ENCODE measurements around the gene RUNX2. TPM values are rescaled to one million over a fixed set of nuclear protein-coding genes. Genes with fewer than 3 reads are reported as not detected.
"Not testable (repeated sequence)": the region's sequence is repeated elsewhere in the genome, so short reads cannot be mapped to it uniquely, and the experiment has no call there.

RUNX2 gene
- total RNA-seq, 3 donors from 2014 or later, result 2.0 to 4.4 (median 3.4) TPM

GRCh38 chr6:45557454-45557853, 229.3 kb downstream of the RUNX2 start:
- H3K36me3 ChIP-seq (ENCODE audit: low read depth), result no peaks in the 10 kb centered on the region
- no peak for DNase-seq
- intact Hi-C loops (cut with DNase I, micrococcal nuclease), result no loop called here
- ATAC-seq, result no peak
- H3K4me3 ChIP-seq, result no peak overlapping the region
- H3K9me3 ChIP-seq, result no peaks in the 10 kb centered on the region
- no peak for TF ChIP-seq CTCF (IDR thresholded peaks at IDR 0.05)
- H3K4me1 ChIP-seq (ENCODE audit: low read depth), result no peaks in the 10 kb centered on the region

- ATAC-seq (no peak), DNase-seq (no peak)
- H3K9me3 ChIP-seq, result no peaks in the 10 kb centered on the region
- H3K4me1 ChIP-seq (ENCODE audit: low read depth), result no peaks in the 10 kb centered on the region
- no peak for TF ChIP-seq CTCF (IDR thresholded peaks at IDR 0.05)
- no peak overlapping the region for H3K4me3 ChIP-seq
- H3K36me3 ChIP-seq (ENCODE audit: low read depth), result no peaks in the 10 kb centered on the region
- intact Hi-C loops (cut with DNase I, micrococcal nuclease), result no loop called here
These were observed 230.7 kb downstream of the RUNX2 start for GRCh38 chr6:45558858-45559257.

- ATAC-seq; H3K4me3 ChIP-seq; DNase-seq; H3K36me3 ChIP-seq (ENCODE audit: low read depth); intact Hi-C loops (cut with DNase I, micrococcal nuclease); H3K9me3 ChIP-seq; H3K4me1 ChIP-seq (ENCODE audit: low read depth): not testable (repeated sequence)
These were observed 232.2 kb downstream of the RUNX2 start for GRCh38 chr6:45560321-45560820.

GRCh38 chr6:45562171-45562570, 234.0 kb downstream of the RUNX2 start:
- DNase-seq, result no peak

GRCh38 chr6:45563041-45563440, 234.9 kb downstream of the RUNX2 start:
- Histone ChIP-seq H3K4me3 (no peak overlapping the region), H3K36me3 (ENCODE audit: low read depth) (no peaks in the 10 kb centered on the region), H3K9me3 (no peaks in the 10 kb centered on the region), H3K4me1 (ENCODE audit: low read depth) (no peaks in the 10 kb centered on the region)
- DNase-seq (no peak), ATAC-seq (no peak)
- intact Hi-C loops (cut with DNase I, micrococcal nuclease), result no loop called here
- TF ChIP-seq CTCF (IDR thresholded peaks at IDR 0.05), result no peak

More at GRCh38 chr6:45562171-45562570, 234.0 kb downstream of the RUNX2 start:
- Histone ChIP-seq H3K4me3 (no peak overlapping the region), H3K36me3 (ENCODE audit: low read depth) (no peaks in the 10 kb centered on the region), H3K4me1 (ENCODE audit: low read depth) (no peaks in the 10 kb centered on the region), H3K9me3 (no peaks in the 10 kb centered on the region)
- intact Hi-C loops (cut with DNase I, micrococcal nuclease), result no loop called here
- no peak for TF ChIP-seq CTCF (IDR thresholded peaks at IDR 0.05)
- ATAC-seq, result no peak

GRCh38 chr6:45563844-45564243, 235.7 kb downstream of the RUNX2 start:
- Histone ChIP-seq H3K36me3 (ENCODE audit: low read depth) (no peaks in the 10 kb centered on the region), H3K4me1 (ENCODE audit: low read depth) (no peaks in the 10 kb centered on the region), H3K9me3 (no peaks in the 10 kb centered on the region), H3K4me3 (no peak overlapping the region)
- no peak for TF ChIP-seq CTCF (IDR thresholded peaks at IDR 0.05)
- DNase-seq, result no peak
- no peak for ATAC-seq
- intact Hi-C loops (cut with DNase I, micrococcal nuclease), result no loop called here
